HG03135 (cell line): ENCODE data around the gene HCAR3.
"Not testable (repeated sequence)": the region's sequence is repeated elsewhere in the genome, so short reads cannot be mapped to it uniquely, and the experiment has no call there.

Experiments
- ATAC-seq: cut with Tn5 transposase; IDR thresholded peaks from one replicate; pipeline ENCODE4 v1.9.1; 2021; ENCODE audit warnings: mild to moderate bottlenecking, moderate library complexity; ENCODE audit not compliant: unreplicated experiment

The HCAR3 gene

DNA sequence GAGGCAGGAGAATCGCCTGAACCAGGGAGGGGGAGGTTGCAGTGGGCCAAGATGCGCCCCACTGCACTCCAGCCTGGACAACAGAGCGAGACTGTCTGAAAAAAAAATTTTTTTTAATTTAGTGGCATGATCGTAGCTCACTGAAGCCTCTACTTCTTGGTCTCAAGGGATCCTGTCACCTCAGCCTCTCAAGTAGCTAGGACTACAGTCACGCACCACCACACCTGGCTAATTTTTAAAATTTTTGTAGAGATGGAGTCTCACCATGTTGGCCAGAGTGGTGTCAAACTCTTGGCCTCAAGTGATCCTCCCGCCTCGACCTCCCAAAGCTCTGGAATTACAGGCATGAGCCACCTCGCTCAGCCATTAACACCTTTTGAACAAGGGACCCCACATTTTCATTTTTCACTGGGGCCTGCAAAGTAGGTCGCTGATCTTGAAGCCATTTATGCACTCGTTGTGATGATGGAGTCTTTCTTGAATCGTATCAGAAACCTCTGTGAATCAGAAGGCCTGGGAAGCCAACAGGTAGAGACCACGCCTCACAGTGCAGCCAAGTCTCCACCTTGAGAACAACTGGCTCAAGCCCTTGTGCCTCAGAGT lies 8.1 kb upstream of the HCAR3 start:
- ATAC-seq = no peak

- ATAC-seq = no peak
Measured at GRCh38 chr12:122722387-122722786, 5.8 kb upstream of the HCAR3 start.

GRCh38 chr12:122721057-122721545 lies 4.5 kb upstream of the HCAR3 start:
- no peak for ATAC-seq

DNA sequence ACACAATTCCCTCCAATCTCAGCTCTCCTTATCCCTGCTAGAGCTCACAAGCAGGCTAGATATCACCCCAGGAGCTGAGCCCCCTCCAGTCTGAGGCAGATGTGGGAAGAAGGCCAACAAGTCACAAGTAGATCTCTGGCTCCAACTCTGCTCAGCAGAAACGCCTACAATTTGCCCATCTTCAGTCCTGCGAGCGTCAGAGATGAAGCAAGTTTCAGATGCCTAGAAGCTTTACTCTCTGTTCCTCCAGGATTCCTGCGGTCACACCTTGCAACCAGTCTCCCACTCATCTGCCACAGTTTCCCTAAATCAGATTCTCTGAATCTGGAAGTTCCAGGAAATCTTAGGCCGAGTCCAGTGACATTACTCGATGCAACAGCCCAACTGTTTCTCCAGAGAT lies 1.4 kb downstream of the HCAR3 start:
- not testable (repeated sequence) for ATAC-seq

GRCh38 chr12:122713491-122714188 lies 3.0 kb downstream of the HCAR3 start:
- not testable (repeated sequence) for ATAC-seq

- ATAC-seq = not testable (repeated sequence)
Measured at GRCh38 chr12:122711266-122711665, 5.3 kb downstream of the HCAR3 start.

DNA sequence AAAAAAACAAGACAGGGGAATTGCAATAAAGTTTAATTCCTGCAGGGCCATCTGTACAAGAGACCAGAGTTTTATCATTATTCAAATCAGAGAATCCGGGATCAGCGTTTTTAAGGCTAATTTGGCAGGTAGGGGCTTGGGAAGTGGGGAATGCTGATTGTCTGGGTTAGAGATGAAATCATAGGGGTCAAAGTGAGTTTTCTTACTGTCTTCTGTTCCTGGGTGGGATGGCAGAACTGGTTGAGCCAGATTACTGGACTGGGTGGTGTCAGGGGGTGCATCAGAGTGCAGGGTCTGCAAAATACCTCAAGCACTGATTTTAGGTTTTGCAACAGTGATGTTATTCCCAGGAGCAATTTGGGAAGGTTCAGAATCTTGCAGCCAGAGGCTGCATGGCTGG lies 6.3 kb downstream of the HCAR3 start:
- not testable (repeated sequence) for ATAC-seq

DNA sequence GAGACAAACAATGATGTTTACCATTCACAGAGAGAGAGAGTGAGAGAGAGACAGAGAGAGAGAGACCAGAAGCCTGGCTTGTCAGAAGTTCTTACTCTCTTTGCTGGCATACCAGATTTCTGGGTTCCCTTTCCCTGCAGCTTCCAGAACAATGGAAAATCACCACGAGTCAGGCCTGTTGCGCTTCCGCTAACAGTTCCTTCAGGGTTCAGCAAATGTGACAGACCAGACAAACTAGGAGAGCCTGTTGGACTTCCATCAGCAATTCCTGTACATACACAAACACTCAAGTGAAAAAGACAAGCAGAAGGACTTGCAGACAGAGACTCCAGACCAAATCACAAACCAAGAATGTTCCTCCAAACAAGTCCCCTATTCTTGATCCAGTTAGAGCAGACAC lies 7.3 kb downstream of the HCAR3 start:
- not testable (repeated sequence) for ATAC-seq

DNA sequence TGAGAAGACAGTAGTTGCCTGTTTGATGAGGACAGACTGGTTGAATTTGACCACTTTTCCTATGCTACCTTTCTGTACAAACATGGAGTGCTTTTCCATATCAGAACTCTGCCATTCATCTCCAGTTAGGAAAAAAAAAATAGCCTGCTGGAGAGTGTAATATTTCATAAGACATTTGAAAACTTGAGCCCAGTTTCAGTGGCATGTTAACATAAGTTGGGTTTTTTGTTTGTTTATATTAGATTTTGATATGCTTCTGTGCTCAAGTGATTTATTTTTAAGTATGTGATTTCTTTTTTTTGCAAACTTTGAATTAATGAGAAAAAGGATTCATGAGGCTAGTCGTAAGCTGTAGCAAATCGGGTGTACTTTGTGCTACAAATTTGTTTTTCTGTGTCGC lies 12.8 kb downstream of the HCAR3 start:
- ATAC-seq = not testable (repeated sequence)

GRCh38 chr12:122702890-122703611 lies 13.6 kb downstream of the HCAR3 start, which contains the start of gene HCAR2:
Gene HCAR2 (minus strand): TSS chr12:122703357. CDS start chr12:122703283, 74 bp downstream.
- ATAC-seq = not testable (repeated sequence)

- ATAC-seq = not testable (repeated sequence)
Measured at GRCh38 chr12:122701481-122701880, 15.1 kb downstream of the HCAR3 start.

DNA sequence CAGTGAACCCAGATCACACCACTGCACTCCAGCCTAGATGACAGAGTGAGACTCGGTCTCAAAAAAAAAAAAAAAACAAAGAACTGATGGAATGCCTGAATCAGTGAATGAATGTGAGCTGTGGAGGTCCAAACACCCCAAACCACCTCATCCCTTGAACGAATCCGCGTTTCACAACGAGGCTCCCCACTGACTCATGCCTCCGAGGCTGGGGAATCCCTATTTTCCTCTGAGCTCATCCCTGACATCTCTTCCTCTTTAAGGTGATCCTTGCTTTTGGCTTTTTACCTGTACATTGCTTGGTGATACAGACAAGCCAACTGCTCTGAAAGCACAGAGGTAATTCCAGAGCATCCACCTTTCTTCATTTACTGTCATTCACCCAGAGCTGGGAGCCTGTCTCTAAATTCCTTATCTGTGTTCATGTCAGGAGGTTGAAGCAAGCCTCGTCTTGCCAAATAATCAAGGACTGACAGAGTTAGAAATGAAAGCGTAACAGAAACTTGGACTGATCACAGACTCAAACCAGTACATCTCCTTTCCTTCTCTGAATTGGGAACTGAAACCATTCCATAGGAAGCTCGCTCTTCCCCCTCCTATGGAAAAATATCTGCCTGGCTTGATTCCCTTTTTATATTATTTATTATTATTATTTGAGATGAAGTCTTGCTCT lies 16.4 kb downstream of the HCAR3 start:
- ATAC-seq = not testable (repeated sequence)

GRCh38 chr12:122696922-122697321 lies 19.7 kb downstream of the HCAR3 start:
- ATAC-seq = not testable (repeated sequence)

GRCh38 chr12:122691566-122691965 lies 25.0 kb downstream of the HCAR3 start:
- ATAC-seq = no peak

DNA sequence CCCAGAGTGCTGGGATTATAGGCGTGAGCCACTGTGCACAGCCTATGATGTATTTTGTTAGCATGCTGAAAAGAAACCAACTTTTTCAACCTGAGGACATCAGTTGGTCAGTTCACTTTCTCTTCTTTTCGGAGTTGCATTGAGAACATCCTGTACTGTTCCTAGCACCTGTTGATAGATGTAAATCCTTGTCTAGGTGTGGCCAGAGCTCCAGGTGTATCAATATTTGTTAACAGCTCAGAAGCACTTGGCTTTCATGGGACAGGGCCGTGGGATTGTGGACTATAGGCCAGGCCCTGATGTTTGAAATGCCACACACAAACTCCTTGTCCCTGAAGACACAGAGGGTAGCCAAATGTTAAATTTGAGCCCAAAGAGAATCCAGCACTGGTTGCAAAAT lies 28.3 kb downstream of the HCAR3 start:
- no peak for ATAC-seq

DNA sequence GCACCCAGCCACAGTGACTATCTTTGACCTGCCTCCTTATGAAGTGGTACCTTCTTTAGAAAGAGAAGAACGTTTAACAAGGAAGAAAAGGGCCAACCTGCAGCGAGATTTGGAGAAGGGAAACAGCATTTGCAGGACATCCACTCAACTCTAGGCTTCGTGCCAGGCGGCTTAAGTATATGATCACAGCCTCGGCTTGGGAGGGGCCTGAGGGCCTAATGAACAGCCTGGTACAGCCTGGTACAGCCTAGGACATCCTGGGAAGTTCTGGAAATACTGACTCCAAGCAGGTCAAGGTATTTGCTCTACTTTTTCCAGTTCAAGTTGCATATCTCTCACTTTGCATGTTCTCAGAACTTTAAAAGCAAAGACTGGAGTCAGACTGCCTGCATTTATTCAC lies 29.5 kb downstream of the HCAR3 start:
- ATAC-seq = no peak

DNA sequence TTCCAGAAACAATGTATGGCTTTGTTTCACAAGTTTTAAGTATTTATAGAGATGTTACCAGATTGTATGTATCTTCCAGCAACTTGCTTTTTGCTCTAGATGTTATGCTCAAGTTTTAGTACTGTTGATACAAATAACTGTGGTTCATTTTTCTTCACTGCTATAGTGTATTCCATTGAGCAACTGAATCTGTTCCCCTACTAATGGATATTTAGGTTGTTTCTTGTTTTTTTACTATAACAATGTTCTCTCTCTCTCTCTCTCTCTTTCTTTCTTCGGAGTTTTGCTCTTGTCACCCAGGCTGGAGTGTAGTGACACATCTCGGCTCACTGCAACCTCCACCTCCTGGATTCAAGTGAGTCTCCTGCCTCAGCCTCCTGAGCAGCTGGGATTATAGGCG lies 30.1 kb downstream of the HCAR3 start:
- ATAC-seq = no peak

DNA sequence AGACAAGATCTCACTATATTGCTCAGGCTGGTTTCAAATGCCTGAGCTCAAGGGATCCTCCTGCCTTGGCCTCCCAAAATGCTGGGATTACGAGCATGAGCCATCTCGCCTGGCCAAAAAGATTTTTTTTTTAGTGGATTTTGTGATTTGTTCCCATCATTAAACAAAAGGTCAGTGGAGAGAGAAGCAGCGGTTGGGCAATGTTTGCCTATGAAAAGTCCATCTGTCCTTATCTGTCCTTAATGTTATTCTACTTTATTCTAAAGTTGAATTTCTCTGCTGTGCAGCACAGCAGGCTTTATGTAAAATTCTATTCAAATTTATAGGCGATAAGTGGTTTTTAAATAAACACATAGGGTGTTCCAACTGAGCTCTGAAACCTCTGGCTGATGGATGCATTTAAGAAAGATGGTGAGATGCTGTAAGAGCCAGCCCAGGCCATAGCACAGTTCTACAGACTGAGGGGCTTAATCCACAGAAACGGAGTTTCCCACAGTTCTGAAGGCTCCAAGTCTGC lies 32.3 kb downstream of the HCAR3 start:
- ATAC-seq = no peak

DNA sequence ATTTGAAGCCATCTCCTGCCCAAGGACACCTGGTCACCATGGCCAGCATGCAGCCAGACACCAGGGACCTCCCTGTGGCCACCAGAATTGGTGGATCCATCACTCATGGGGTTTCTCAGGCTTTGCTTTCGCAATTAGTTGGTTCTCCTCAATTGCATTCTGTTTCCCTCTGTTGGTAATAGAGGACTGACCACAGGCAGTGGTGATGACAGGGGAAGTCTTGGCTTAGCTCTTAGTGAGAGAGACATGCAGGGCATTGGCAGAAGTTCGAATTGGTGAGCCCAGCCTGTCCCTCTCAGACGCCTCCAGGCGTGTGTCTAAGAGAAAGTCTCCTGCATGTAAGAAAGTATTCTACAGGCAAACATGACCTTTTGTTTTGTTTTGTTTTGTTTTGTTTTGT lies 34.8 kb downstream of the HCAR3 start:
- ATAC-seq = no peak

DNA sequence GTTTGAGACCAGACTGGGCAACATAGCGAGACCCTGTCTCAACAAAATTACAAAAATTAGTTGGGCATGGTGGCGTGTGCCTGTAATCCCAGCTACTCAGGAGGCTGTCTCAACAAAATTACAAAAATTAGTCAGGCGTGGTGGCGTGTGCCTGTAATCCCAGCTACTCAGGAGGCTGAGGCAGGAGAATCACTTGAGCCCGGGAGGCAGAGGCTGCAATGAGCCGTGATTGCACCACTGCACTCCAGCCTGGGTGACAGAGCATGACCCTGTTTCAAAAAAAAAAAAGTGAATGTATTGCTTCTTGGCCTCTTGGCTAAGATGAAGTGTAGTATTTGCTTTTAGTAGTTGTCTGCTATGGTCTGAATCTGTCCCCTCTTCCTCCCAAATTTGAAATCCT lies 35.6 kb downstream of the HCAR3 start:
- not testable (repeated sequence) for ATAC-seq

GRCh38 chr12:122676781-122677180 lies 39.8 kb downstream of the HCAR3 start:
- ATAC-seq = not testable (repeated sequence)
